AG09319 (cell line): ENCODE measurements around the gene BLID.

ENCODE experiments used
- DNase-seq: peaks from one replicate; pipeline ENCODE4 v3.0.0-alpha.2; 2010; ENCODE audit warnings: low read depth; ENCODE audit errors: extremely low read depth
- TF ChIP-seq, protein P1 (sequence below): IDR thresholded peaks from 2 replicates; pipeline ENCODE4 v1.5.1; 2011; ENCODE audit warnings: low read depth, mild to moderate bottlenecking, inconsistent platforms, low read length, moderate library complexity

BLID gene

DNA sequence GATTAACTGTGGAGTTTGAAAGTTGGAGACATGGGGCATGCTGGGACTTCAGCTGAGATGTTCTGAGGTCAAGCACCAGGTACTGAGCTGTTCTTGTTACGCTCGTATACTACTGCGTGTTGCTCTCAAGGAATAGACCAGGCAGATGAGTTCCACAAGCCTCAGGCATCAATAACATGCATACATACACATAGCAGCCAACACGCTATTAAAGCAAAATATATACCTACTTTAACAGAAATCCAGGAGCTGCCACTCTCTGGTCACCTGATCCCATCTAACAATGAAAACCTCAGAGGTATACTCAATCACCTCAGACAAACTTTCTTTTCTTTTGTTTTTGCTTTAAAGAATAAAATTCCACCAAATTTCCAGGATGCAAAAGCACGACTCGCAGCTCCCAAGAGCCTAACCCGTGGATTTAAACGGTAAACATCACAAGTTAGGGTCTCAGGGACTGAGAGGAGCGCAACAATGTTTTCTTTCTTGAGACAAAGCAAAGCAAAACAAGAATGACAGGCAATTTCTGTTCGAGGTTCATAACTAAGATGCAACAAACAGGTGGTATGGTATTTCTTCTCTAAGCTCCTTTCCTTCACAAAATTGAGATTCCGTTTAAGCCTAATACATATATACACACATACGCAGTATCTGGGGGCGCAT, 16.5 kb downstream of the BLID start:
- DNase-seq = no peak
- TF ChIP-seq, protein P1, sequence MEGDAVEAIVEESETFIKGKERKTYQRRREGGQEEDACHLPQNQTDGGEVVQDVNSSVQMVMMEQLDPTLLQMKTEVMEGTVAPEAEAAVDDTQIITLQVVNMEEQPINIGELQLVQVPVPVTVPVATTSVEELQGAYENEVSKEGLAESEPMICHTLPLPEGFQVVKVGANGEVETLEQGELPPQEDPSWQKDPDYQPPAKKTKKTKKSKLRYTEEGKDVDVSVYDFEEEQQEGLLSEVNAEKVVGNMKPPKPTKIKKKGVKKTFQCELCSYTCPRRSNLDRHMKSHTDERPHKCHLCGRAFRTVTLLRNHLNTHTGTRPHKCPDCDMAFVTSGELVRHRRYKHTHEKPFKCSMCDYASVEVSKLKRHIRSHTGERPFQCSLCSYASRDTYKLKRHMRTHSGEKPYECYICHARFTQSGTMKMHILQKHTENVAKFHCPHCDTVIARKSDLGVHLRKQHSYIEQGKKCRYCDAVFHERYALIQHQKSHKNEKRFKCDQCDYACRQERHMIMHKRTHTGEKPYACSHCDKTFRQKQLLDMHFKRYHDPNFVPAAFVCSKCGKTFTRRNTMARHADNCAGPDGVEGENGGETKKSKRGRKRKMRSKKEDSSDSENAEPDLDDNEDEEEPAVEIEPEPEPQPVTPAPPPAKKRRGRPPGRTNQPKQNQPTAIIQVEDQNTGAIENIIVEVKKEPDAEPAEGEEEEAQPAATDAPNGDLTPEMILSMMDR = no peak

DNA sequence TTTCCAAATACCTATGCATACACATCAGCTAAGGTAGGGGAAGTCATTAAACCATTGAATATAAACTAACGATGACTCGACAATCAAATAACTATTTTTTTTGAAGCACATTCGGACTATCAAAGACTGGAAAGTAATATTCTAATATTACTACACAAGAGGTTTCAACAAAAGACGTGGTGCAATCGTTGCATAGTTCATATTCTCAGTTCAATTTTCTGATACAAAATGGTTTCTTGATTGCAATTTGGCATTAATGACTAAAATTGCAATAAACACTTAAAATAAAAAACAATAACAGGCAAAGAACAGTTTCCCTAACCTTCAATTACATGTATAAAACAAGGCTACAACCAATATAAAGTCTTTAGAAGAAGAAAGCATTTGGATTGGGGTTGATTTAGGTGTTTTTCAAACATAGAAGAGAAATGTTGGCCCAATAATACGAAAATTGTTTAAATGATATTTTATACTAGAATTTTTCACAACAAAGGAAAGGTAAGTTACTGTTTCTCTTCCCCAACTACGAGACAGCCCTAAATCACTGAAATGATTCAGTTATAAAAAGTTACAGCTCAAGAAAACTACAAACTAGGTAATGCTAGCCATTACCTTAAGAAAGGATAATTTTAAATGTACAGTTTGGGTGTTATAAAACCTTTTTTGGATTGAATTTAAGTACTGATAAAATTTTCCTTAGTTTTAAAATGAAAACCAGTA, 17.6 kb downstream of the BLID start:
- no peak for DNase-seq
- TF ChIP-seq, protein P1 = no peak

DNA sequence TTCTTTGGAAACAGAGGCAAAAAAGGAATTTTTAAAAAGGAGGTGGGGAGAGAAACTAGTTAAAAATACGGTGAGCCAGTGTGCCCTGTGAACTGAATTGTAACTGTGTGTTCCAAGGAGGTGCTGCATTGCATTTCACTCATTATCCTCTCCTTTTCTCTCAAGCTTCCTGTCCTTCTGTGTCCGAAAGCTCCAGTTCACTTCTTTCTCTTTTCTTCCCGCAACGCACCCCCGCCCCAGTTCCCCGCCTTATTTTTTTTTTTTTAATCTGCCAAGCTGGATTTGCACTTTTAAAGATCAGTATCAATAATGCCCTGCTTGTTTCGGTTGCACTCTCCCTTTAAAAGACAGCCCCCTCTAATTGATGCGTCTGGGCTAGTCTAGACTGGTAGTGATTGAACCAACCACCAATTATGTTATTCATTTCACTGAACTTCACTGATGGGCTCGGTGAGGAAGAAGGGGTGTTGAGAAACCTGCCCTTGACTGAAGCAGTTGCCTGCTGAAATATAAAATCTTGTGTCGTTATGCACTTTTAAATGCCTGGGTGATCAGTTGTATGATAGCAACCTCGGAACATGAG, 18.5 kb downstream of the BLID start:
- DNase-seq = no peak

DNA sequence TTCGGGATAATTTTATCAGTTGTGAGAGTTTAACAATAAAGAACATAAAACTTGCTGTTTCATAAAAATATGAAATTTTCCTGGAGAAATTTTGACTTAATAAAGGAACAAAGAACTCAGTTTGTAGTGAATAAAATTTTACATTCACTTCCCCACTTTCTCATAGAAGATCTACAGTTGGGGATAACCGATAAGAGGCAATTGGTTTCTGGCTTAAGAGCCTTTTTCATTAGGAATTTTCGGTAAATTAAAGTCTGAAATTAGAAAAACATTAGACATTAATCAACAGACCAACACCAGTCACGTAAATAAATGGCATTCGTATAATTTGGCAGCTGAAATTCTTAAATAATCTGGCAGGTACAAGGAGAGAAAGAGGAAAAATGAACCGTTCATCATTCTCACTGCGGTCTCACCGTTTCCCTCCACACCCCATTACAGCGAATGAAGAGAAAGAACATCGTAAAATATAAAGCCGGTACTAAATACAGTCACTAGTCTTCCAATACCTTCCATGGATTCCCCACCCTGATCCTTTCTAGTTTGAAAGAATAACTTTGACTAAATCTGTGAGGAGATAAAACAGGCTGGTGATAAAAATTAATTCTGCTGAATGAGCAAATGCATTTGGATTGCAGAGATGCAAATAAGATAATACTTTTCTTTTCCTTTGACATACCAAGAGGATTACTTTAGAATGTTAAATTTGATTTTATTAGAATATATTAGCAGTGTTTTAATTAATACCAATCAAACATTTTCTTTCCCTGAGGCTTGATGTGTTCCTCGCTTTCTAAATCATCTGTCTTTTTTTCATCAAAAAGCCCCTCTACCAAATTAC, 19.5 kb downstream of the BLID start:
- TF ChIP-seq, protein P1 = no peak
- DNase-seq = no peak

More for the DNA sequence above, 18.5 kb downstream of the BLID start:
- TF ChIP-seq, protein P1 = no peak

DNA sequence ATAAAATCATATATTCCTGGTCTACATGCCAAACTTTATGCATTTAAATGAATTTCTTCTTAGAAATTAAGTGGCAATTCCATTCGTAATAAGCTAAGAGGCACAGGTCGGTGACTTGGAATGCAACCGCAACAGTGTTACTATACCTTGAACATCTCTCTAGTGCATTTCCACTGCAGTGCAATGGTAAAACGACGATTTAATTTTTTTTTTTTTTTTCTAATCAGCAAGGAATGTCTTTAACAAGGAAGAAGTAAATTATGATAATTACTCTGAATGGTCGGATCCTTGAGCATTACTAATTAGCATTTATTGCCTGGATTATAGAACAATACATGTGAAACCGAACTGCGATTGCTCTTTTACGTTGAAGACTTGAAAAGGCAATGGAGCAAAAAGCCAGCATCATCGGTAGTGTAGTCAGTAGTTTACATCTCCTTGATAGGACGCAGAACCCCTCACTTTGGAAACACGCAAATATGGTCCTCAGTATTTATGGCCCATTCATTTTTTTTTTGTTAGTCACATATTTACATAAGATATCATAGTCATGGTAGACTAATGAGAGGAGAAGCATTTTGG, 20.2 kb downstream of the BLID start:
- no peak for DNase-seq
- TF ChIP-seq, protein P1 = no peak

DNA sequence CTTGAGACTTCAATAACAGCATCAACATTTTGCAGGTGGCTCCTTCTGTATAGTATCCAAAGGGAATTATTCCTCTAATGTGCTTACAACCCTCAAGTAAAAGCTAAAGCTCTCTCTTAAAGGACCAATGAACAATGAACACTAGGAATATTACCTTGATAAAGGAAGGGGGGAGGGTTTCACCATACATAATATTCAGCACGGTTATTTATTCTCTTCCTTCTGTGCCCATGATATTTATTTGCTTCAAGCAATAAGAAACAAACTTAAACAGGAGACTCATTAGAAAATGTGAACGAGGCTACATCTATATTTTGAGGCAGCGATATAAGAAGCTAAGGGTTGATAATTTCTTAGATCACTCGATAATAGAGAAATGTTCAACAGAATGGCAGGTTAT, 21.2 kb downstream of the BLID start:
- TF ChIP-seq, protein P1 = no peak
- no peak for DNase-seq
